Prostate gland (tissue), 2 donors: Measurements from ENCODE around the gene CRYGN.

Experiments used
- CTCF ChIP-seq, 4 experiments: fragments of 200-600 bp in 2 of 4; fragments of 450-650 bp in 2 of 4; sonication (generic) in 2 of 4; IDR thresholded peaks; 1 replicate in 3 of 4; 2 replicates in 1 of 4; pipeline ENCODE4 v1.5.1; 2016 to 2019; ENCODE audit warnings: antibody characterized with exemption in 4 of 4, mild to moderate bottlenecking in 2 of 4, moderate library complexity in 2 of 4
- POLR2AphosphoS5 ChIP-seq: sonication (generic); formaldehyde crosslinking; IDR thresholded peaks from one replicate; pipeline ENCODE4 v1.6.1; 2017; ENCODE audit warnings: antibody characterized with exemption

- TF ChIP-seq POLR2AphosphoS5 (no peak), CTCF (IDR thresholded peaks at IDR 0.05) (no peak)
Observed at GRCh38 chr7:151384776-151385625, 54.9 kb downstream of the CRYGN start.
